ENCODE measurements around the gene CCDC172. TPM values are rescaled to one million over a fixed set of nuclear protein-coding genes. Genes with fewer than 3 reads are reported as not detected.

CCDC172 gene
- total and polyA plus RNA-seq, 2 of the 13 experiments (the other 11 are each of a cell fraction or from before 2014, with no cell fraction given) = not detected

- TF ChIP-seq MZF1 (CRISPR knock-in tag; IDR thresholded peaks at IDR 0.05; ENCODE audit: borderline replicate concordance) = no peak
- TF ChIP-seq FOXO4 (CRISPR knock-in tag; conservative IDR thresholded peaks at IDR 0.05) = no peak
- no peak for TF ChIP-seq MAF1 (CRISPR knock-in tag; IDR thresholded peaks at IDR 0.05; ENCODE audit: borderline replicate concordance)
- no peak for TF ChIP-seq JUNB (CRISPR knock-in tag; IDR thresholded peaks at IDR 0.05; ENCODE audit: borderline replicate concordance)
- TF ChIP-seq FOXK2 (IDR thresholded peaks at IDR 0.05) = no peak
- TF ChIP-seq TAF15 (IDR thresholded peaks at IDR 0.05; ENCODE audit: low read depth, low read length, poor library complexity, severe bottlenecking) = no peak
- no peak for TF ChIP-seq THRA (CRISPR knock-in tag; IDR thresholded peaks at IDR 0.05; ENCODE audit: borderline replicate concordance)
- no peak for TF ChIP-seq TCF7L2 (IDR thresholded peaks at IDR 0.05; ENCODE audit: low read depth, low read length)
- no peak for TF ChIP-seq MED1 (CRISPR knock-in tag; IDR thresholded peaks at IDR 0.05)
- no peak for TF ChIP-seq EP300 (IDR thresholded peaks at IDR 0.05; ENCODE audit: low read depth in 2 of 2, low read length in 2 of 2)
- no peak for TF ChIP-seq EP300 (CRISPR knock-in tag; IDR thresholded peaks at IDR 0.05; ENCODE audit: borderline replicate concordance)
- no peak for TF ChIP-seq SUZ12 (IDR thresholded peaks at IDR 0.05; ENCODE audit: low read depth, low read length)
- no peak for TF ChIP-seq HIVEP1 (CRISPR knock-in tag; IDR thresholded peaks at IDR 0.05)
- TF ChIP-seq ZNF382 (CRISPR knock-in tag; IDR thresholded peaks at IDR 0.05; ENCODE audit: borderline replicate concordance) = no peak
- no peak for TF ChIP-seq ZNF10 (CRISPR knock-in tag; IDR thresholded peaks at IDR 0.05; ENCODE audit: borderline replicate concordance, low read depth)
- FAIRE-seq = no peak
- CTCF ChIA-PET (ENCODE audit: low intra/inter-chr PET ratio, low total read pairs) = no interaction called here
These were observed 84.5 kb downstream of the CCDC172 start for GRCh38 chr10:116408719-116409118.

More at GRCh38 chr10:116408719-116409118, 84.5 kb downstream of the CCDC172 start:
- no peak overlapping the region for H3K4me3 ChIP-seq (replicated peaks in 1 of 3; ENCODE audit: insufficient read depth in 1 of 3, low read depth in 2 of 3, low read length in 3 of 3)
- POLR2A ChIA-PET = no interaction called here
- no peak overlapping the region for H3K4me2 ChIP-seq (ENCODE audit: low read depth, low read length)
- DNase-seq (ENCODE audit: low spot score) (no peak), ATAC-seq (no peak)
- WGBS (ENCODE audit: low lambda C conversion rate) = 3% methylated on average over 7 of the region's 7 CpGs
- no peaks in the 10 kb centered on the region for H3K36me3 ChIP-seq (replicated peaks in 1 of 2; ENCODE audit: control insufficient read depth in 1 of 2, insufficient read depth in 2 of 2, low read length in 2 of 2)
- no peaks in the 10 kb centered on the region for H4K20me1 ChIP-seq (ENCODE audit: insufficient read depth, low read length)
- in situ Hi-C loops (cut with HindIII; ENCODE audit: extremely low pct_ligation_motif_present, low pct_unique_long_range_greater_than_20kb) (no loop called here), intact Hi-C loops (cut with micrococcal nuclease; ENCODE audit: unreplicated experiment) (no loop called here)
- no peak overlapping the region for H3K27ac ChIP-seq (ENCODE audit: extremely low read length, insufficient read depth, low read length)
- no peak overlapping the region for H3K9ac ChIP-seq (ENCODE audit: insufficient read depth, low read depth, low read length)
- BruUV-seq (replicated peaks) = no TSS peak
- no peak overlapping the region for H2AFZ ChIP-seq (ENCODE audit: low read length)
- no peaks in the 10 kb centered on the region for H3K79me2 ChIP-seq (ENCODE audit: insufficient read depth, low read length)
- H3K9me3 ChIP-seq (ENCODE audit: low read length) = no peaks in the 10 kb centered on the region
- no peaks in the 10 kb centered on the region; a peak in 1 of 5 replicates for H3K27me3 ChIP-seq (ENCODE audit: control insufficient read depth in 1 of 2, insufficient read depth in 2 of 2, low read length in 2 of 2)
- no peaks in the 10 kb centered on the region for H3K4me1 ChIP-seq (ENCODE audit: insufficient read depth, low read length)
